Colonic mucosa (tissue), 4 donors: Measurements from ENCODE around the gene TMPRSS7. TPM values are rescaled to one million over a fixed set of nuclear protein-coding genes. Genes with fewer than 3 reads are reported as not detected.

Experiments used
- DNase-seq: peaks from one replicate; pipeline ENCODE4 v3.0.0-alpha.2; 2020
- H3K27ac ChIP-seq: fragments of 200-600 bp; one replicate; pipeline ENCODE4 v1.8.0; 2021
- H3K27me3 ChIP-seq: fragments of 200-600 bp; one replicate; pipeline ENCODE4 v1.8.0; 2021
- H3K36me3 ChIP-seq: fragments of 200-600 bp; one replicate; pipeline ENCODE4 v1.8.0; 2021
- H3K4me1 ChIP-seq: fragments of 200-600 bp; one replicate; pipeline ENCODE4 v1.8.0; 2021; ENCODE audit warnings: mild to moderate bottlenecking
- H3K4me3 ChIP-seq: fragments of 200-600 bp; one replicate; pipeline ENCODE4 v1.8.0; 2021
- H3K9ac ChIP-seq, 2 donors: one replicate each; pipeline ENCODE4 v1.7.0; 2013; ENCODE audit warnings: control low read depth in 2 of 2, low read depth in 2 of 2, low read length in 2 of 2
- H3K9me3 ChIP-seq: fragments of 200-600 bp; one replicate; pipeline ENCODE4 v1.8.0; 2021
- intact Hi-C: fragments of 100-400 bp; cut with DNase I; formaldehyde crosslinking; loops from one replicate; pipeline ENCODE4 v1.14.1; 2022
- microRNA-seq: library from miRNA; unstranded; fragments of <30 nt; microRNA quantifications from one replicate; pipeline ENCODE4, GENCODE V29; 2019
- total RNA-seq, 2 donors: library from RNA; stranded (reverse); fragmentation: NEBNext Ultra II Directional in 1 of 2; extraction: Animal tissue kit (Norgen Biotek cat#: 25700) in 1 of 2; gene quantifications; one replicate each; pipeline ENCODE4 v1.2.1, GENCODE V29; 2021
- TF ChIP-seq, protein P1 (sequence below): fragments of 200-600 bp; IDR thresholded peaks from one replicate; pipeline ENCODE4 v1.8.0; 2022; ENCODE audit warnings: antibody characterized with exemption, mild to moderate bottlenecking
- donor health status: healthy.
- donor health status: DM: no; HTN: no; CAD: no.
- donor health status: DM: no; HTN: no; CAD: no.

The TMPRSS7 gene
- total RNA-seq, 2 donors from 2014 or later = not detected

DNA sequence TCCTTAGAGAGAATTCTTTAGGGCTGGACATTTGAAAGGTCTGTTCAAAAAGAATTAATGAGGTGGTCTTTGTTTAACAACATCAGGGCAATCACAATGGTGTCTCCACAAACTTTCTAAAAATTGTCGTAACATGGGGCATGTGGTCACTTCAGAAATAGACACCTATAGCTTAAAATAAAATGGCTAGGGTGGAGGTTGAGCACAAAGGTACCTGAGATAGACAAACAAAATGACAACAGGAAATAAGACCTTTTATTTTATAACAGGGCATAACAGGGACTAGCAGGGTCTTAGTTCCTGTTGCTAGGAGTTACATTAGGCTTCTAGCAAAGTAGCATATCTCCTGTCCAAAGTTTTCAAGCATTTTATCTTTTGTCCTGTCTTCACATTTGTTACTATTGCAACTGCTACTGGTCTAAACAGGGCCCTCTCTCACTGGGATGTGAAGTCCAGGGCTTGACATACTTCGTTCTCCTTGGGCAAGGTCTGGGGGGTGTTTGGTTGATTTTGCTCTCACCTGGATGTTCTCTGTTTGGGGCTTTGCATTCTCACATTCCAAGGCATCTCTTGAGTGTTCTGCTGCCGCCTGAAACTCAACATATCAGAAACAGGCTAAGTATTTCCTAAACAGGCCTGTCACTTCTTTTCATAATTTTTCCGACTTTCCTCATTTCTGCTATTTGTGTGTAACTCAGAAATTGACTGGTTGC is 95.5 kb downstream of the TMPRSS7 start:
- intact Hi-C loops = loop anchor here (5.0 to 10.0 kb wide), 2 partner anchors 165 to 397 kb away; partner anchors contain the start of gene SLC9C1
- Histone ChIP-seq H3K27me3 (no peaks in the 10 kb centered on the region), H3K27ac (no peak overlapping the region), H3K36me3 (no peaks in the 10 kb centered on the region), H3K9ac (no peak overlapping the region), H3K4me1 (no peaks in the 10 kb centered on the region), H3K4me3 (no peak overlapping the region), H3K9me3 (no peaks in the 10 kb centered on the region)
- TF ChIP-seq, protein P1, sequence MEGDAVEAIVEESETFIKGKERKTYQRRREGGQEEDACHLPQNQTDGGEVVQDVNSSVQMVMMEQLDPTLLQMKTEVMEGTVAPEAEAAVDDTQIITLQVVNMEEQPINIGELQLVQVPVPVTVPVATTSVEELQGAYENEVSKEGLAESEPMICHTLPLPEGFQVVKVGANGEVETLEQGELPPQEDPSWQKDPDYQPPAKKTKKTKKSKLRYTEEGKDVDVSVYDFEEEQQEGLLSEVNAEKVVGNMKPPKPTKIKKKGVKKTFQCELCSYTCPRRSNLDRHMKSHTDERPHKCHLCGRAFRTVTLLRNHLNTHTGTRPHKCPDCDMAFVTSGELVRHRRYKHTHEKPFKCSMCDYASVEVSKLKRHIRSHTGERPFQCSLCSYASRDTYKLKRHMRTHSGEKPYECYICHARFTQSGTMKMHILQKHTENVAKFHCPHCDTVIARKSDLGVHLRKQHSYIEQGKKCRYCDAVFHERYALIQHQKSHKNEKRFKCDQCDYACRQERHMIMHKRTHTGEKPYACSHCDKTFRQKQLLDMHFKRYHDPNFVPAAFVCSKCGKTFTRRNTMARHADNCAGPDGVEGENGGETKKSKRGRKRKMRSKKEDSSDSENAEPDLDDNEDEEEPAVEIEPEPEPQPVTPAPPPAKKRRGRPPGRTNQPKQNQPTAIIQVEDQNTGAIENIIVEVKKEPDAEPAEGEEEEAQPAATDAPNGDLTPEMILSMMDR = no peak
- no peak for DNase-seq

DNA sequence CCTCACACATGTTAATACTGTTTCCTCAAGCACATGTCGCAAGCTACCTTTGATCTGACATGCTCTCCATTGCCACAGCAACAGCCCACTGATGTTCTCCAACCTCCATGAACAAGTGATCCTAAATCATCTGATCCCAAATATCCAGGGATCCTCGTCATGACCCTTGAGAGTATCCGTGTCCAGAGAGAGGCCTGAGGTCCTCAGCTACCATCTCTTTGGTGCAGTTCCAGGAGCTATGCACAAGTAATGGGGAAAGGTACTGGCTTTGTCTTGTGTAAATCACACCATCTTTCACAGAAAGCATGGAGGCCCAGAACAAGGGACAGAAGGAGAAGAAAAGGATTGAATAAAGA is 96.1 kb downstream of the TMPRSS7 start:
- no peaks in the 10 kb centered on the region for H3K9me3 ChIP-seq
- H3K36me3 ChIP-seq = no peaks in the 10 kb centered on the region
- DNase-seq = no peak
- TF ChIP-seq, protein P1 = no peak
- no peak overlapping the region for H3K4me3 ChIP-seq
- H3K27ac ChIP-seq = no peak overlapping the region
- no peak overlapping the region for H3K9ac ChIP-seq
- no peaks in the 10 kb centered on the region for H3K27me3 ChIP-seq
- intact Hi-C loops = loop anchor here (10.0 kb wide), 1 partner anchor 164 kb away; the partner anchor contains the start of gene SLC9C1
- no peaks in the 10 kb centered on the region for H3K4me1 ChIP-seq

Small RNAs within 50 kb of the gene (microRNA-seq; reads per million reads assigned to microRNA genes)
- gene MIR567 = not detected

Other genes starting within 250 kb of the TMPRSS7 start
- 10 to 100 TPM in 1 of 2 donors, 1 to 10 TPM in 1; 3.1 to 33.4 TPM for gene PHLDB2, start 175.5 kb upstream of the TMPRSS7 start, total RNA-seq
- 10 to 100 TPM; 27.8 to 31.7 TPM for gene ABHD10, start 55.7 kb upstream of the TMPRSS7 start, total RNA-seq
- gene TAGLN3, start 35.8 kb upstream of the TMPRSS7 start, total RNA-seq = 1 to 10 TPM in 1 of 2 donors, not detected in 1; 1.8 TPM
- gene C3orf52, start 51.7 kb downstream of the TMPRSS7 start, total RNA-seq = 10 to 100 TPM; 25.1 to 39.3 TPM
- gene GCSAM, start 98.5 kb downstream of the TMPRSS7 start, total RNA-seq = under 1 TPM; 0.16 to 0.17 TPM